ENCODE results near the gene FGD6.

GRCh38 chr12:95088379-95088778 lies 128.9 kb downstream of the FGD6 start:
- TF ChIP-seq GATA2 (IDR thresholded peaks at IDR 0.05; ENCODE audit: low read depth, low read length): no peak
- TF ChIP-seq GATA3 (IDR thresholded peaks at IDR 0.05; ENCODE audit: low read depth, low read length): no peak

Data from SH-SY5Y (cell line).